IPS-18a (cell line): Measurements from ENCODE around the gene ADGRG1.
"Not testable (repeated sequence)": the region's sequence is repeated elsewhere in the genome, so short reads cannot be mapped to it uniquely, and the experiment has no call there.

Experiments
- H3K27ac ChIP-seq: one replicate; pipeline ENCODE4 v1.5.1; 2013; ENCODE audit warnings: low read length
- H3K27me3 ChIP-seq: one replicate; pipeline ENCODE4 v1.6.1; 2013; ENCODE audit warnings: mild to moderate bottlenecking, low read length; ENCODE audit not compliant: control insufficient read depth, insufficient read depth
- H3K36me3 ChIP-seq: one replicate; pipeline ENCODE4 v1.6.1; 2013; ENCODE audit warnings: low read depth, low read length; ENCODE audit not compliant: control insufficient read depth
- H3K4me1 ChIP-seq: one replicate; pipeline ENCODE4 v1.6.1; 2013; ENCODE audit warnings: low read depth, low read length; ENCODE audit not compliant: control insufficient read depth
- H3K4me3 ChIP-seq: one replicate; pipeline ENCODE4 v1.5.1; 2013; ENCODE audit warnings: low read length
- H3K9ac ChIP-seq: one replicate; pipeline ENCODE4 v1.6.1; 2013; ENCODE audit warnings: mild to moderate bottlenecking, low read length, moderate library complexity
- H3K9me3 ChIP-seq: one replicate; pipeline ENCODE4 v1.6.1; 2013; ENCODE audit warnings: low read depth, low read length; ENCODE audit not compliant: control insufficient read depth

Gene ADGRG1

DNA sequence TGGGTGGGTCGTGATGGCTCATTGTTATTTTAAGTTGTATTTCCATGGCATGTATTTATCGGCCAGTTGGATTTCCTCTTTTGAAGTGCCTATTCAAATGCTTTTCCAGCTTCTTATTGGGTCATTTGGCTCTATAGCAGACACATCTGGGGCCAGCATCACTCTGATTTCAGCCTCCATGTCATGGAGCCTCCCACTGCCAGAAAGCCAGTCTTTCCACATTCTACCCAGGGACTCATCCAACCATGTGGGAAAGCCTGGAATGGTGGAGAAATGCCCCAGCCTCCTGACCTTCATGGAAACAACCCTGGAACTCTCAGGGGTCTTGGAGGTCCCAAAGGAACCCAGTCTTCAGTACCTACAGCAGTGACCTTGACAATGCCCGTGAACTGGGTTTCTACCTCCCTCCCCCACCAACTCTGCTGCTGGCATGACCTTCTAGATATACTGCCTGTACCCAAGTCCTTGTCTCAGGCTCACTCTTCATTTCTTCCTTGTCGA lies 33.8 kb upstream of the ADGRG1 start:
- Histone ChIP-seq H3K27me3 (peaks cover 4% of the 10 kb centered on the region), H3K9me3 (no peaks in the 10 kb centered on the region), H3K4me1 (no peaks in the 10 kb centered on the region), H3K9ac (no peak overlapping the region), H3K4me3 (no peak overlapping the region), H3K36me3 (no peaks in the 10 kb centered on the region), H3K27ac (no peak overlapping the region)

DNA sequence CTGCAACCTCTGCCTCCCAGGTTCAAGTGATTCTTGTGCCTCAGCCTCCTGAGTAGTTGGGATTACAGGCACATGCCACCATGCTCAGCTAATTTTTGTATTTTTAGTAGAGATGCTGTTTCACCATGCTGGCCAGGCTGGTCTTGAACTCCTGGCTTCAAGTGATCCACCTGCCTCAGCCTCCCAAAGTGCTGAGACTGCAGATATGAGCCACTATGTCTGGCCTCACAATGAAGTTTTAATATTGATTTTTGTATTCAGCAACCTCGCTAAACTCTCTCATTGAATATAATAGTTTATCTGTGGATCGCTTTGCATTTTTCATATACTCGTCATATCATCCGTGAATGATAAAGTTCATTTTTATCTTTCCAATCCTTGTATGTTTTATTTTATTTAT lies 32.2 kb upstream of the ADGRG1 start:
- H3K27ac ChIP-seq = not testable (repeated sequence)

DNA sequence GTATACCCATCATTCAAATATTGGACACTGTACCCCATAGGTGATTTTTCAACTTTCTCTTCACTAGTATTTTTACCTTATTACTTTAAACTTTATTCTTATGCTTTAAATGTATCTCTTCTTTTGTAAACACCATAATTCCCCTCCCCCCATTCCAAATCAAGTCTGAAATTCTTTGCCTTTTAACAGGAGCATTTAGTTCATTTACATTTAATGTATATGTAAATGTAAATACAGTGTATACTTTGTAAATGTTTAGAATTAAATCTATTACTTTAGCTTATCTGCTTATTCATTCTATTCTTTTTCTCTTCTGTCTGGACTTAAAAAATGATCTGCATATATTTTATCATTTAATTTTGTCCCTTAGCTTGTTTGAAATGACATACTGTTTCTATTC lies 30.0 kb upstream of the ADGRG1 start:
- Histone ChIP-seq H3K4me3 (no peak overlapping the region), H3K27me3 (no peaks in the 10 kb centered on the region)

More for the DNA sequence above, 32.2 kb upstream of the ADGRG1 start:
- H3K9ac ChIP-seq, H3K4me3 ChIP-seq, H3K27me3 ChIP-seq, H3K4me1 ChIP-seq, H3K36me3 ChIP-seq, H3K9me3 ChIP-seq: not testable (repeated sequence)

DNA sequence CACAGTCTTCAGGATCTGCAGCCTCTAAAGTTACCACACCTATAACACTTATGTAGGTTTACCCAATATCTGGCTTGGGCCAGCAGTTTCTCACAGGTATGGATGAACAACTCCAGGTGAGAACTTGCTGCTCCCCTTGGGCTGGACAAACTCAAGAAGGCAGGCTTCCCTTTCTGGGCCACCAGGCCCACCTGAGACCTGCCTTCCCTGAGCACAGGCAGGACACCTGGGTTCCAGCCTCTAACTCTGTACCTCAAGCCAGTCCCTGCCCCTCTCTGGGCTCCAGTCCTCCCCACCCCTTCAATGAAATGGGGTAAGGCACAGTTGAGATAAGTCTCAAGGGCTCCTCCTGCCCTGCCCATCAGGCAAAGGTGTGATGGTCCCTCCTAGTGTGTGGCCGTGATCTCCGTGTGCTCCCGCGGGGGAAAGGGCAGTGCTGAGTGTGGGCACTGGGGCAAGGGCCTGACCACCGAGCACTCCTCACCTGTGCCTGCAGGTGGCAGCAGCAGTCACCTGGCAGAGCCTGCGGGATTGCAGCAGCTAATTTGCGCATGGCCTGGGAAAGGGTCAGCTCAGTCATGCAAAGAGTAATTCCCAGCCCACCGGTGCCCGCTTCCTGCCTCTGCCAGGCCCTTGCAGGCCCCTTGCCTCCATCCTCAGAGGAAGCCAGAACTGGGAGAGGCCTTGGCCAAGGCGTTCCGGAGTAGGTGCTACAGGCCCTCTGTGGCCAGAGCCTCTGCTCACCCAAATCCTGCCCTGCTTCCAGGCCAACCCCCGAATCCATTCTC lies 28.2 kb upstream of the ADGRG1 start:
- no peaks in the 10 kb centered on the region for H3K27me3 ChIP-seq
- H3K4me3 ChIP-seq = no peak overlapping the region
- H3K27ac ChIP-seq = no peak overlapping the region
- no peaks in the 10 kb centered on the region for H3K9me3 ChIP-seq
- peaks cover 4% of the 10 kb centered on the region for H3K4me1 ChIP-seq
- H3K9ac ChIP-seq = no peak overlapping the region
- no peaks in the 10 kb centered on the region for H3K36me3 ChIP-seq

More for the DNA sequence above, 30.0 kb upstream of the ADGRG1 start:
- no peaks in the 10 kb centered on the region for H3K9me3 ChIP-seq
- H3K4me1 ChIP-seq = peaks cover 4% of the 10 kb centered on the region
- no peak overlapping the region for H3K9ac ChIP-seq
- no peak overlapping the region for H3K27ac ChIP-seq
- no peaks in the 10 kb centered on the region for H3K36me3 ChIP-seq

DNA sequence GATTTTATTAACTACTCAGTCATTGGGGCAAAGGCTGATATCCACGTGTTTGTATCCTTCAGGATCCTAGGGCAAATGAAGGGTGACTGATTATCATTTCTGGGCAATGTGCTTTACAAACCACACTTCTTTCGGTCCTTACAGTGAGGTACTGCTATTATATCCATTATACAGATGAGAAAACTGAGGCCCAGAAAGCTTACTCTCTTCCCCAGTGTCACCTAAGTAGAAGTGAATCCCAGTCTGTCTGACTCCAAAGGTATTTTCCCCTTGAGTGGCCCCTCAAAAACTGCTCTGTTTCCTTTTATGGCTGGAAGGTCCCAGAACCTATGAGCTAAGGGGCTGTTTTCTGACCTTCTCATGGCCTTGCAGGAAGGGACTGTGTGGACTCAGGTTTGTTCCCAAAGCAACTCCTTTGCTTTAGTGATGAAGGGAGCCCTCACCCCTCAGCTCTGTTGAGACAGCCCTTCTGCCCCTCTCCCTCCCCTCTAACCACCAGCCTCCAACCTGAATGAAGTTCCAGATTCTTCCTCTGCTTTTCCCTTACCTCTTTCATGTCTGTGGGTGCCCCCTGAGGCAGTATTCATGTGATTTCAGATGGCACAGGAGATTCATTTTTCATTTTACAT lies 27.4 kb upstream of the ADGRG1 start:
- H3K27me3 ChIP-seq = no peaks in the 10 kb centered on the region
- no peaks in the 10 kb centered on the region for H3K36me3 ChIP-seq
- no peaks in the 10 kb centered on the region for H3K9me3 ChIP-seq
- H3K9ac ChIP-seq = no peak overlapping the region
- no peak overlapping the region for H3K4me3 ChIP-seq
- H3K27ac ChIP-seq = no peak overlapping the region
- peaks cover 4% of the 10 kb centered on the region for H3K4me1 ChIP-seq

GRCh38 chr16:57601801-57602478 lies 26.5 kb upstream of the ADGRG1 start:
- H3K27ac ChIP-seq = no peak overlapping the region
- no peak overlapping the region for H3K9ac ChIP-seq

DNA sequence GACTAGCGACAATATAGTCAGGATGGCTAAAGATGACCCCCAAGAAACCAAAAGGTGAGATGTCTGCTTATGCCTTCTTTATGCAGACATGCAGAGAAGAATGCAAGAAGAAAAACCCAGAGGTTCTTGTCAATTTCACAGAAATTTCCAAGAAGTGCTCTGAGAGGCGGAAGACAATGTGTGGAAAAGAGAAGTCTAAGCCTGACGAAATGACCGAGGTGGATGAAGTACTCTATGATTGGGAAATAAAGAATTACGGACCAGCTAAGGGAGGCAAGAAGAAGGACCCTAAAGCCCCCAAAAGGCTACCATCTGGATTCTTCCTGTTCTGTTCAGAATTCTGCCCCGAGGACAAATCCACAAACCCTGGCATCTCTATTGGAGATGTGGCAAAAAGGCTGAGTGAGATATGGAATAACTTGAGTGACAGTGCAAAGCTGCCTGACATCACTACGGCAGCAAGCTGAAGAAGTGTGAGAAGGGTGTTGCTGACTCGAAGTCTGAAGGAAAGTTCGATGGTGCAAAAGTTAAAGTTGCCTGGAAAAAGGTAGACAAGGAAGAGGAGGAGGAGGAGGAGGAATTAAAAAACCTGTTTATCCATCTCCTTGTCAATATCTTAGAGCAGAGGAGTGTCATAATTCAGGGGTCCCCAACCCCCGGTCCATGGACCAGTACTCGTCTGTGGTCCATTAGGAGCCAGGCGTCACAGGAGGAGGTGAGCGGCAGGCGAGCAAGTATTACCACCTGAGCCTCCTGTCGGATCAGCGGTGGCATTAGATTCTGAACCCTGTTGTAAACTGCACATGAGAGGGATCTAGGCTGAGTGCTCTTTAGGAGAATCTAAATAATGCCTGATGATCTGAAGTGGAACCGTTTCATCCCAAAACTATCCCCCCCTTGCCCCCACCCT lies 25.1 kb upstream of the ADGRG1 start:
- Histone ChIP-seq H3K4me3 (no peak overlapping the region), H3K9me3 (no peaks in the 10 kb centered on the region), H3K27ac (no peak overlapping the region), H3K4me1 (peaks cover 4% of the 10 kb centered on the region), H3K27me3 (no peaks in the 10 kb centered on the region), H3K36me3 (no peaks in the 10 kb centered on the region), H3K9ac (no peak overlapping the region)

More at GRCh38 chr16:57601801-57602478, 26.5 kb upstream of the ADGRG1 start:
- Histone ChIP-seq H3K4me3 (no peak overlapping the region), H3K9me3 (no peaks in the 10 kb centered on the region), H3K27me3 (no peaks in the 10 kb centered on the region), H3K36me3 (no peaks in the 10 kb centered on the region), H3K4me1 (peaks cover 4% of the 10 kb centered on the region)

DNA sequence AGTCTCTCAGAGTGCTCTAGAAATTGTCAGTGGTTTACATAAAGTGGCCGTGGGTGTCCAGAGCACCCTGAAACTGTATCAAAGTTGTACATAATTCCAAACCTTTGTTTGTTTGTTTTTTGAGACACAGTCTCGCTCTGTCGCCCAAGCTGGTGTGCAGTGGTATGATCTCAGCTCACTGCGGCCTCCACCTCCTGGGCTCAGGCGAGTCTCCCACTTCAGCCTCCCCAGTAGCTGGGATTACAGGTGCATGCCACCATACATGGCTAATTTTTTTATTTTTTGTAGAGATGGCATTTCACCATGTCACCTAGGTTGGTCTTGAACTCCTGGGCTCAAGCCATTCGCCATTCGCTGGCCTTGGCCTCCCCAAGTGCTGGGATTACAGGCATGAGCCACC lies 24.3 kb upstream of the ADGRG1 start:
- Histone ChIP-seq H3K36me3 (no peaks in the 10 kb centered on the region), H3K27me3 (no peaks in the 10 kb centered on the region), H3K27ac (no peak overlapping the region), H3K9ac (no peak overlapping the region), H3K4me3 (no peak overlapping the region), H3K9me3 (no peaks in the 10 kb centered on the region), H3K4me1 (peaks cover 4% of the 10 kb centered on the region)

DNA sequence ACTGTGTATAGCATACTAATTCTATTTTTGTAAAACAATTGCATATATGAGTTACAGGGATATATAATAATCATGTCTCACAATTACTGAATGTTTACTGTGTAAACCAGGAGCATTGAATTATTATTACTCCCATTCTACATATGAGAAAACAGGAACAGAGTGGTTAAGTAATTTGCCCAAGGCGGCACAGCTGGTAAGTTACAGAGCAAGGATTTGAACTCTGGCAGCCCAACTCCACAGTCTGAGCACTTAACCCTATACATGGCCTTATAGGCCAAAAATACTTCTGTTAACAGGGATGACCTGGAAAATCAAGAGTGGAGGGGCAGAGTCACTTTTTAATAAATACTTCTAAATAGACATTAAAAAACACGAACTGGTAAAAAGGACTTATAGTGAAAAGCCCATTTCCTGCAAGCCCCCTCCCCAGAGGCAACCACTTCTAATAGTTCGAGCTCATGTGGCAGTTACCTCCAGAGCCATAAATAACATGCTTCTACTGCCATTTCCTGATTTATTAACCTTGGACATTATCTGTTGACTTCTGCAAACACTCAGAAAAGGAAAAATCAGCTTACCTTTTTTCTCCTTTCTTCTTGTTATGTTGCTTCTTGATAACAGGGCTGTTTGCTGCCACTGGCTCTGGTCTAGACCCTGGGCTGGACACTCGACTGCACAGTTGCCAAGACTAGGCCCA lies 22.1 kb upstream of the ADGRG1 start:
- no peak overlapping the region for H3K27ac ChIP-seq
- no peaks in the 10 kb centered on the region for H3K36me3 ChIP-seq
- H3K4me1 ChIP-seq = no peaks in the 10 kb centered on the region
- H3K9me3 ChIP-seq = no peaks in the 10 kb centered on the region
- H3K4me3 ChIP-seq = no peak overlapping the region
- no peak overlapping the region for H3K9ac ChIP-seq
- no peaks in the 10 kb centered on the region for H3K27me3 ChIP-seq

- H3K27me3 ChIP-seq = no peaks in the 10 kb centered on the region
- H3K4me3 ChIP-seq = no peak overlapping the region
- no peak overlapping the region for H3K9ac ChIP-seq
- H3K36me3 ChIP-seq = no peaks in the 10 kb centered on the region
- no peaks in the 10 kb centered on the region for H3K4me1 ChIP-seq
- H3K27ac ChIP-seq = no peak overlapping the region
- H3K9me3 ChIP-seq = no peaks in the 10 kb centered on the region
Measured at GRCh38 chr16:57606847-57607501, 21.5 kb upstream of the ADGRG1 start.
